Measurements from ENCODE around the gene BACH2.
"Not testable (repeated sequence)": the region's sequence is repeated elsewhere in the genome, so short reads cannot be mapped to it uniquely, and the experiment has no call there.

Gene BACH2

DNA sequence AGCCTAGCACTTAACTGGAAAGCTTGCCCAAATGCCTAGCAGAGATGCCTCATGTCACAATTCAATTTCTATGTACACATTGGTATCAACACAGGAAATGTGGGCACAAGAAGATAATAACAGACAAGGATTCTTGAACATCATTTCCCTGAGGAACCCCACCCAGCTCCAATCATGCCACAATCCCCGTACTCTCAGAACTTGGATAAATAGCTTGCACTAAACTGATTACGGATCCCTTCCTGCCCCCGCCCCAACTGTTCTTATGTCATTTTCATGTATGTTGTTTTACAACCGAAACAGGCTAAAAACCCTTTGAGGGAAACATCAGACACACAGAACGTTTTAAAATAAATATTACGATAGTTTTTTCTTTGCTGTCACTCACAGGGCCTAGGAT is 87.1 kb downstream of the BACH2 start:
- TF ChIP-seq, protein P1, sequence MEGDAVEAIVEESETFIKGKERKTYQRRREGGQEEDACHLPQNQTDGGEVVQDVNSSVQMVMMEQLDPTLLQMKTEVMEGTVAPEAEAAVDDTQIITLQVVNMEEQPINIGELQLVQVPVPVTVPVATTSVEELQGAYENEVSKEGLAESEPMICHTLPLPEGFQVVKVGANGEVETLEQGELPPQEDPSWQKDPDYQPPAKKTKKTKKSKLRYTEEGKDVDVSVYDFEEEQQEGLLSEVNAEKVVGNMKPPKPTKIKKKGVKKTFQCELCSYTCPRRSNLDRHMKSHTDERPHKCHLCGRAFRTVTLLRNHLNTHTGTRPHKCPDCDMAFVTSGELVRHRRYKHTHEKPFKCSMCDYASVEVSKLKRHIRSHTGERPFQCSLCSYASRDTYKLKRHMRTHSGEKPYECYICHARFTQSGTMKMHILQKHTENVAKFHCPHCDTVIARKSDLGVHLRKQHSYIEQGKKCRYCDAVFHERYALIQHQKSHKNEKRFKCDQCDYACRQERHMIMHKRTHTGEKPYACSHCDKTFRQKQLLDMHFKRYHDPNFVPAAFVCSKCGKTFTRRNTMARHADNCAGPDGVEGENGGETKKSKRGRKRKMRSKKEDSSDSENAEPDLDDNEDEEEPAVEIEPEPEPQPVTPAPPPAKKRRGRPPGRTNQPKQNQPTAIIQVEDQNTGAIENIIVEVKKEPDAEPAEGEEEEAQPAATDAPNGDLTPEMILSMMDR (IDR thresholded peaks at IDR 0.05; ENCODE audit: insufficient read depth, low read depth, low read length, missing control alignments): no peak
- no peak for DNase-seq (ENCODE audit: low read depth)
- no peak overlapping the region for H3K4me3 ChIP-seq (ENCODE audit: low read depth, low read length)

DNA sequence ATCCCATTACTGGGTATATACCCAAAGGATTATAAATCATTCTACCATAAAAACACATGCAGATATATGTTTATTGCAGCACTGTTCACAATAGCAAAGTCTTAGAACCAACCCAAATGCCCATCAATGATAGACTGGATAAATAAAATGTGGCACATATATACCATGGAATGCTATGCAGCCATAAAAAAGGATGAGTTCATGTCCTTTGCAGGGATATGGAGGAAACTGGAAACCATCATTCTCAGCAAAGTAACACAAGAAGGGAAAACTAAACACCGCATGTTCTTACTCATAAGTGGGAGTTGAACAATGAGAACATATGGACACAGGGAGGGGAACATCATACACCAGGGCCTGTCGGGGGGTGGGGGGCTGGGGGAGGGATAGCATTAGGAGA is 88.0 kb downstream of the BACH2 start:
- not testable (repeated sequence) for H3K4me3 ChIP-seq (ENCODE audit: low read depth, low read length); DNase-seq (ENCODE audit: low read depth)

DNA sequence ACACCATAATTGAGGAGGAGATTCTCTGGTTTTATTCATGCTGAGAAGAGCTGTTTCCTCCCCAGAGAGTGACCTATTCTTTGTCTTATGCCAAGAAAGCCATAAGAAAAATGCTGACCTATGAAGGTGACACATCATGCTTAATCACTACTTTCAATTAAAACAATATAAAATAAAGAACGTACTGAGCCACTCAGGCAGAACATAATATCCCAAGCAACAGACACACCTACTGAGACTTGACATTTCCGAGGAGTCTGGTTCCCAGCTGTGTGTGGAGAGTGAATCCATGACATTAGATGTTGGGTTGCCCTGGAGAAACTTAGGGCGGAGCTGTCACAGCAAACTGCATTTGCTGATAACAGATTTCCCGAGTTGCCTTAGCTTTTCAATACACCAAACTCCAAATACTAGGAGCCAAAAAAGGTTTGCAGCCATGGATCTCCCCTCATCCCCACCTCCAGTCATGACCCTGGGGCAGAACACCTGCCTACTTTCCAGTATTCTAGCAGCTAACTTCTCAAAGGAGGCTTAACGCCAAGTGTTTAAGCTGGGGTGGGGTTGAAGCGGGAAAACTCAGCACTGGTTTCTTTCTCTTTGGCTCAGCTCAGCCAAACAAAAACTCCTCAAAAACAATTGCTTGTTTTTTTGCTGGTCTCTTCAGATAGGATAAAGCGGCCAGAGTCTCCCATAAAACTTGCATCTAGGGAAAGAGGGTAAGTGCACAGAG is 92.2 kb downstream of the BACH2 start:
- H3K4me3 ChIP-seq (ENCODE audit: low read depth, low read length): no peak overlapping the region
- DNase-seq (ENCODE audit: low read depth): no peak
- TF ChIP-seq, protein P1 (IDR thresholded peaks at IDR 0.05; ENCODE audit: insufficient read depth, low read depth, low read length, missing control alignments): no peak

DNA sequence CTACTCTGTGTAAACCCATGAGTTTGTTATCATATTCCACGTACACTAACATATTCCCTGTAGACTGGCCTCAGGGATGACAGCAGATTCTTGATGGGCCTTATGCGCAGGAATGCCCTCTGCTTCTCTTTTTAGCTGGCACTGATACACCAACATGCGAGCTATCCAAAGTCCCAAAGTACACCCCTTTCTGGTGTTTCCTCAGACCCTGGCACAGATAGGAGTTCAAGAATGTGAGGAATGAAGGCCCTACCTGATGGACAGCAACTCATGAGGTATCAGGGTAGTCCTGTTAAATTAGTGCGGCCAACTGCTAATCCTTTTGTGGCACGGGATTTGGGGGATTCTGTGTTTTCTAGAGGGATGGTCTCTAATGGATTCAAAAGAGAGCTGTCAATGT is 93.0 kb downstream of the BACH2 start:
- TF ChIP-seq, protein P1 (IDR thresholded peaks at IDR 0.05; ENCODE audit: insufficient read depth, low read depth, low read length, missing control alignments): no peak
- DNase-seq (ENCODE audit: low read depth): no peak
- no peak overlapping the region for H3K4me3 ChIP-seq (ENCODE audit: low read depth, low read length)

DNA sequence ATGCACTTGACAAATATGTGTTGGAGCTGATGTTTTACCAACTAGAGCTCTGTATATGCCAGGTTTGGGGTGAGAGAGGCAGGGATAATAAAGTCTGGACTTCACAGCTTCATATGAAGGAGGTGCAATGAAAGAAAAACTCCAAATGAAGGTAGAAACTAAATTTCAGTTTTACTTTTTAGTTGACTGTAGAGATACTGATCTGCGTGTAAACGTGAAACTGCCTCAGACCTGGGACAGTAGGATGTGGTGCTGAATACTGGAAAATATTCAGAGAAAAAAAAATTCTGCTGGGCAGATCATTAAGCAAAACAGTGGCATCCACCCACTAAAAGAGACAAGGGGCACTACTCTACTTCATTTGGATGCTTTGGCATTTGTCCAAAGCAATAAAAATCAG is 94.5 kb downstream of the BACH2 start:
- DNase-seq (ENCODE audit: low read depth): peak; percentile 11
- TF ChIP-seq, protein P1 (IDR thresholded peaks at IDR 0.05; ENCODE audit: insufficient read depth, low read depth, low read length, missing control alignments): no peak
- H3K4me3 ChIP-seq (ENCODE audit: low read depth, low read length): no peak overlapping the region

DNA sequence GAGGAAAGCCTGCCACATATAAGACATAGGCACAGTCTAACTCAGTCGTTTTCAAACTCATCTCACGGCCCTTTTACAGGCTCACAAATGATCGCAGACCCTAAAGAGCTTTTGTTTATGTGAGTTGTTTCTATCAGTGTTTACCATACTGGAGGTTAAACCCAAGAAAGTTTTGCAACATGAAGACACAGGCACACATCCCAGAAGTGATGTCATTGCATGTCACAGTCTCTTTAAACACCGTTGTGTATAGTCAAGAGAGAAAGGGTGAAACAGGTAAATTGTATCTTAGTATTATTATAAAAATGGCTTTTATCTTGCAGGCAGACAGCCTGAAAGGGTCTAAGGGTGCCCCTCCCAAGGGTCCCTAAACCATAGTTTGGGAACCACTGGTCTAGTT is 96.7 kb downstream of the BACH2 start:
- TF ChIP-seq, protein P1 (IDR thresholded peaks at IDR 0.05; ENCODE audit: insufficient read depth, low read depth, low read length, missing control alignments): no peak
- DNase-seq (ENCODE audit: low read depth): no peak

DNA sequence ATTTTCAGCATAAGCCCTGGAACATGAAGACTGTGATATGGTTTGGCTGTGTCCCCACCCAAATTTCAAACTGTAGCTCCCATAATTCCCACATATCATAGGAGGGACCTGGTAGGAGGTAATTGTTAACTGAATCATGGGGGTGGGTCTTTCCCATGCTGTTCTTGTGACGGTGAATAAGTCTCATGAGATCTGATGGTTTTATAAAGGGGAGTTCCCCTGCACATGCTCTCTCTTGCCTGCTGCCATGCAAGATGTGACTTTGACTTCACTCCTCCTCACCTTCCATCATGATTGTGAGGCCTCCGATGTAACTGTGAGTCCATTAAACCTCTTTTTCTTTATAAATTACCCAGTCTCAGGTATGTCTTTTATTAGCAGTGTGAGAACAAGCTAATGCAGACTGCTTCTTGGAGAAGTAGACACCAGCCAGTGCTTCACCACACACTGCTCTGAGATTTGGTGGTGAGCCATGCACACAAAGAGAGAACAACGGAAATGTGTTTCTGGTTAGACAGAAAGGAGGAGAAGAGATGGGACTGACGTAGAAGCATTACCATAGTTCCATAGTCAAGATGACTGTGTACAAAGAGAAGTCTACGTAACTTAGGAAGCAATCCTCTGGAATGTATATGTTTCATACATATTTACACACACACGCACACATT is 97.8 kb downstream of the BACH2 start:
- no peak for DNase-seq (ENCODE audit: low read depth)
- H3K4me3 ChIP-seq (ENCODE audit: low read depth, low read length): no peak overlapping the region
- TF ChIP-seq, protein P1 (IDR thresholded peaks at IDR 0.05; ENCODE audit: insufficient read depth, low read depth, low read length, missing control alignments): no peak

More for the DNA sequence above, 96.7 kb downstream of the BACH2 start:
- H3K4me3 ChIP-seq (ENCODE audit: low read depth, low read length): no peak overlapping the region
